ENCODE results near the gene FOXN3. TPM values are rescaled to one million over a fixed set of nuclear protein-coding genes. Genes with fewer than 3 reads are reported as not detected.

The FOXN3 gene
- total RNA-seq, 1 experiment from 2014 or later = 8.8 TPM

GRCh38 chr14:89430391-89431236, 13.6 kb upstream of the FOXN3 start:
- H3K9me3 ChIP-seq (ENCODE audit: control insufficient read depth, insufficient read depth, low read depth, low read length) = no peaks in the 10 kb centered on the region
- BruUV-seq (replicated peaks) = no TSS peak
- DNase-seq (ENCODE audit: low read depth, low spot score) = no peak
- no peak overlapping the region for H3K4me3 ChIP-seq (ENCODE audit: low read depth in 2 of 2, low read length in 2 of 2)
- no peaks in the 10 kb centered on the region for H3K4me1 ChIP-seq (ENCODE audit: control insufficient read depth, insufficient read depth, low read length)
- TF ChIP-seq TCF7L2 (IDR thresholded peaks at IDR 0.05; ENCODE audit: low read depth, low read length) (no peak), CTCF (IDR thresholded peaks at IDR 0.05) (no peak), SIN3A (IDR thresholded peaks at IDR 0.05; ENCODE audit: borderline replicate concordance, insufficient read depth, low read depth, low read length) (no peak), REST (IDR thresholded peaks at IDR 0.05; ENCODE audit: insufficient read depth in 1 of 2, low read depth in 2 of 2, low read length in 1 of 2) (no peak), POLR2AphosphoS5 (IDR thresholded peaks at IDR 0.05; ENCODE audit: low read depth, low read length) (no peak)
- no peaks in the 10 kb centered on the region for H3K36me3 ChIP-seq (ENCODE audit: control insufficient read depth, insufficient read depth, low read length)
- no peak overlapping the region for H3K27ac ChIP-seq (ENCODE audit: low read length)
- in situ Hi-C loops (cut with HindIII; ENCODE audit: low pct_unique_long_range_greater_than_20kb, low sequenced_read_pairs) (no loop called here), intact Hi-C loops (cut with micrococcal nuclease; ENCODE audit: unreplicated experiment) (no loop called here)
- H3K27me3 ChIP-seq (ENCODE audit: control insufficient read depth, insufficient read depth, low read length) = no peaks in the 10 kb centered on the region
- CTCF ChIA-PET = no interaction called here
- POLR2A ChIA-PET = no interaction called here
- no peak for ATAC-seq

- ChIA-PET CTCF (no interaction called here), POLR2A (no interaction called here)
- Histone ChIP-seq H3K4me3 (ENCODE audit: low read depth in 2 of 2, low read length in 2 of 2) (no peak overlapping the region), H3K27ac (ENCODE audit: low read length) (no peak overlapping the region), H3K9me3 (ENCODE audit: control insufficient read depth, insufficient read depth, low read depth, low read length) (no peaks in the 10 kb centered on the region), H3K36me3 (ENCODE audit: control insufficient read depth, insufficient read depth, low read length) (no peaks in the 10 kb centered on the region), H3K4me1 (ENCODE audit: control insufficient read depth, insufficient read depth, low read length) (no peaks in the 10 kb centered on the region), H3K27me3 (ENCODE audit: control insufficient read depth, insufficient read depth, low read length) (no peaks in the 10 kb centered on the region)
- no TSS peak for BruUV-seq (replicated peaks)
- intact Hi-C loops (cut with micrococcal nuclease; ENCODE audit: unreplicated experiment) (no loop called here), in situ Hi-C loops (cut with HindIII; ENCODE audit: low pct_unique_long_range_greater_than_20kb, low sequenced_read_pairs) (no loop called here)
- ATAC-seq = no peak
- no peak for DNase-seq (ENCODE audit: low read depth, low spot score)
- no peak for TF ChIP-seq SIN3A (IDR thresholded peaks at IDR 0.05; ENCODE audit: borderline replicate concordance, insufficient read depth, low read depth, low read length)
- TF ChIP-seq POLR2AphosphoS5 (IDR thresholded peaks at IDR 0.05; ENCODE audit: low read depth, low read length) = no peak
- no peak for TF ChIP-seq TCF7L2 (IDR thresholded peaks at IDR 0.05; ENCODE audit: low read depth, low read length)
- no peak for TF ChIP-seq REST (IDR thresholded peaks at IDR 0.05; ENCODE audit: insufficient read depth in 1 of 2, low read depth in 2 of 2, low read length in 1 of 2)
- TF ChIP-seq CTCF (IDR thresholded peaks at IDR 0.05) = no peak
Measured at GRCh38 chr14:89429199-89430181, 12.5 kb upstream of the FOXN3 start.
